ENCODE results near the gene SASH1.
A peak's percentile ranks its signal among the peaks of the same experiment; 100 is the strongest.

DNA sequence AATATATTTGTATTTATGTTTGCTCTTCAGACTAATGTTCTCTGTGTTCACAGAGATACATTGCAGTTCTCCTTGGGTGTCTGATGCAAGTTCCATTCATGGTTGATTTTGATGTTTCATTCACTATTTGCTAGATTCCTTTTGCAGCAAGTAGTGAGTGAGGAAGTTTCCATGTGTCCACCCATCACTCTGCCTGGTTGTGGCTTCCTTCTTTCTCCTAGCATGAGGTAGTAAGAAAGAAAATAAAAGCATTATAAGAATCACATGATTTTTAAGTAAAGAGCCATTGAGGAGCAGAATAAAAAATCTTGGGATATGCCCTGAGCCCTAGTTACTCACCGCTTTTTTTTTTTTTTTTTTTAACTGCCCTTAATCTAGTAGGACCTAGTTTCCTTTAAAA is 8.7 kb downstream of the SASH1 start:
- TF ChIP-seq, protein P1, sequence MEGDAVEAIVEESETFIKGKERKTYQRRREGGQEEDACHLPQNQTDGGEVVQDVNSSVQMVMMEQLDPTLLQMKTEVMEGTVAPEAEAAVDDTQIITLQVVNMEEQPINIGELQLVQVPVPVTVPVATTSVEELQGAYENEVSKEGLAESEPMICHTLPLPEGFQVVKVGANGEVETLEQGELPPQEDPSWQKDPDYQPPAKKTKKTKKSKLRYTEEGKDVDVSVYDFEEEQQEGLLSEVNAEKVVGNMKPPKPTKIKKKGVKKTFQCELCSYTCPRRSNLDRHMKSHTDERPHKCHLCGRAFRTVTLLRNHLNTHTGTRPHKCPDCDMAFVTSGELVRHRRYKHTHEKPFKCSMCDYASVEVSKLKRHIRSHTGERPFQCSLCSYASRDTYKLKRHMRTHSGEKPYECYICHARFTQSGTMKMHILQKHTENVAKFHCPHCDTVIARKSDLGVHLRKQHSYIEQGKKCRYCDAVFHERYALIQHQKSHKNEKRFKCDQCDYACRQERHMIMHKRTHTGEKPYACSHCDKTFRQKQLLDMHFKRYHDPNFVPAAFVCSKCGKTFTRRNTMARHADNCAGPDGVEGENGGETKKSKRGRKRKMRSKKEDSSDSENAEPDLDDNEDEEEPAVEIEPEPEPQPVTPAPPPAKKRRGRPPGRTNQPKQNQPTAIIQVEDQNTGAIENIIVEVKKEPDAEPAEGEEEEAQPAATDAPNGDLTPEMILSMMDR (IDR thresholded peaks at IDR 0.05): no peak
- TF ChIP-seq POLR2A (IDR thresholded peaks at IDR 0.05) (no peak), EP300 (IDR thresholded peaks at IDR 0.05) (peak in 1 of 2 donors; percentile 13)

Measured in tibial nerve (tissue), 4 donors.